HG02938 (cell line): Measurements from ENCODE around the gene OR10H4.
"Not testable (repeated sequence)": the region's sequence is repeated elsewhere in the genome, so short reads cannot be mapped to it uniquely, and the experiment has no call there.

Experiments
- ATAC-seq: cut with Tn5 transposase; IDR thresholded peaks from one replicate; pipeline ENCODE4 v1.9.1; 2021; ENCODE audit warnings: mild to moderate bottlenecking, moderate library complexity; ENCODE audit not compliant: unreplicated experiment

Gene OR10H4

GRCh38 chr19:15948223-15949058 is at the start of gene OR10H4:
Gene OR10H4 (plus strand): TSS chr19:15949008. CDS start chr19:15949008, 0 bp downstream.
- no peak for ATAC-seq

GRCh38 chr19:15899561-15899960 is 49.2 kb upstream of the OR10H4 start:
- ATAC-seq = not testable (repeated sequence)

GRCh38 chr19:15900032-15900431 is 48.8 kb upstream of the OR10H4 start:
- not testable (repeated sequence) for ATAC-seq

- no peak for ATAC-seq
Observed at GRCh38 chr19:15900504-15900903, 48.3 kb upstream of the OR10H4 start.

GRCh38 chr19:15902254-15902653 is 46.6 kb upstream of the OR10H4 start:
- no peak for ATAC-seq

GRCh38 chr19:15902898-15903297 is 45.9 kb upstream of the OR10H4 start:
- ATAC-seq = not testable (repeated sequence)

GRCh38 chr19:15905026-15905425 is 43.8 kb upstream of the OR10H4 start:
- ATAC-seq = no peak

- ATAC-seq = no peak
Observed at GRCh38 chr19:15911599-15912235, 37.1 kb upstream of the OR10H4 start.

GRCh38 chr19:15913384-15913783 is 35.4 kb upstream of the OR10H4 start:
- no peak for ATAC-seq

GRCh38 chr19:15913830-15914229 is 35.0 kb upstream of the OR10H4 start:
- no peak for ATAC-seq

GRCh38 chr19:15915109-15915508 is 33.7 kb upstream of the OR10H4 start:
- no peak for ATAC-seq

- no peak for ATAC-seq
Observed at GRCh38 chr19:15919243-15919642, 29.6 kb upstream of the OR10H4 start.

- ATAC-seq = no peak
Observed at GRCh38 chr19:15922021-15922420, 26.8 kb upstream of the OR10H4 start.

- no peak for ATAC-seq
Observed at GRCh38 chr19:15923702-15924101, 25.1 kb upstream of the OR10H4 start.

GRCh38 chr19:15926484-15926883 is 22.3 kb upstream of the OR10H4 start:
- no peak for ATAC-seq

- no peak for ATAC-seq
Observed at GRCh38 chr19:15928321-15928720, 20.5 kb upstream of the OR10H4 start.

GRCh38 chr19:15933761-15934331 is 15.0 kb upstream of the OR10H4 start:
- ATAC-seq = not testable (repeated sequence)

- no peak for ATAC-seq
Observed at GRCh38 chr19:15934332-15935078, 14.3 kb upstream of the OR10H4 start, which contains the start of gene CYP4F11. Gene CYP4F11 (minus strand): TSS chr19:15934529. CDS start chr19:15934408, 121 bp downstream.

GRCh38 chr19:15935167-15935702 is 13.6 kb upstream of the OR10H4 start:
- ATAC-seq = no peak

GRCh38 chr19:15936173-15936572 is 12.6 kb upstream of the OR10H4 start:
- no peak for ATAC-seq

- no peak for ATAC-seq
Observed at GRCh38 chr19:15936950-15937349, 11.9 kb upstream of the OR10H4 start.
